ENCODE measurements around the gene ATP6V1F. TPM values are rescaled to one million over a fixed set of nuclear protein-coding genes. Genes with fewer than 3 reads are reported as not detected.

The ATP6V1F gene
- total and polyA plus RNA-seq, 2 donors (not counting 1 experiment from before 2014, with no cell fraction given) = 124 to 167 TPM

DNA sequence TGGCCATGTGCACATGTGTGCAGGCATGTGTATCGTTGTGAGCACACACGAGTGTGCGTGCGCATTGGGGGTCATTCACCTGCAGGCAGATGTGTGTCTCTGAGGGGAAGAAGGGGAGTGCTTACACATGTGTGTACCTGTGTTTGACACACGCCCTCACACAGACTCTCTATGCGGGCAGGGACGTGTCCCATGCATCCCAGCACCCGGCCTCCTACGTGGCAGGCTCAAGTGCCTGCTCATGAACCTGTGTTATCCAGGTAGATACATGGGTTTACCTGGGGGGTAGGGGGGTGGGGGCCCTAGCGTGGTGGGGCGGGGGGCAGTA, 29.2 kb downstream of the ATP6V1F start:
- Histone ChIP-seq H3K4me2 (ENCODE audit: extremely low read depth, insufficient read depth, low read length) (no peak overlapping the region), H2AFZ (ENCODE audit: low read length) (no peak overlapping the region)
- no peak for DNase-seq (ENCODE audit: low read depth in 2 of 2)

DNA sequence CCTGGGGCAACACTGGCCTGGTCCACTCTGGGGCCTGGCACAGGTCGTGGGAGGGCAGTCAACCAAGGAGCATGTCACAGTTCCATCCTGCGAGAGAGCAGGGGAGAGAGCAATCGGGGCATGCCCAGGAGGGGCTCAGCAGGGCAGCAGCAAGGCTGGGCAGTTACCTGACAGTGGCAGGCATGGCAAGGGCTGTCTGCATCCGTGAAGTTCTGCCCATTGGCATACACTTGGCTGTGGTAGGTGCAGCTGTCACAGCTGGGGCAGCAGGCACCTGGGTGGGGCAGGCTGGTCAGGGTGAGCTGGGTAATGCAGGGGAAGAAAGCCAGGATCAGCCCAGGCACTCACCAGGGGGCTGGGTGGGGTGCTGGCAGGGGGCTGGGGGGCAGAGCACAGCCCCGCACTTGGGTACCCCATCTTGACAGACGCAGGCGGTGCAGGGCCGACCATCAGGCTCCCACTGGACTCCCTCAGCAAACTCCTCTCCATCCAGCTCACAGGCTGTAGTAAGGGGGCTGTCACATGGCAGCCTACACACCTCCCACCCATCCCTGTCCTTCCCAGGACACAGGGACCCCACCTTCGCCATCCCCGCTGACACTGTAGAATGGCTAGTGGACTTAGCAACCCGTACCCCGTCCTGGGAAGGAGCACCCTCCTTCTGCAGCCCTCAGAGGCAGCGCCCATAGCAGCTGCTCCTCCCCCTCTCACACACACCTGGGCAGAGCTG, 30.0 kb downstream of the ATP6V1F start:
- Histone ChIP-seq H3K4me2 (ENCODE audit: extremely low read depth, insufficient read depth, low read length) (no peak overlapping the region), H3K9me3 (ENCODE audit: control insufficient read depth, insufficient read depth, low read depth, low read length) (no peaks in the 10 kb centered on the region), H2AFZ (ENCODE audit: low read length) (no peak overlapping the region), H3K27me3 (ENCODE audit: control insufficient read depth, insufficient read depth, low read length) (no peaks in the 10 kb centered on the region), H4K20me1 (ENCODE audit: control insufficient read depth, extremely low read depth, insufficient read depth, low read length) (no peaks in the 10 kb centered on the region), H3K4me3 (replicated peaks in 1 of 4; ENCODE audit: control extremely low read depth in 1 of 4, insufficient read depth in 1 of 4, low read depth in 3 of 4, low read length in 4 of 4) (no peak overlapping the region), H3K79me2 (ENCODE audit: control insufficient read depth, insufficient read depth, low read length) (no peaks in the 10 kb centered on the region), H3K27ac (ENCODE audit: insufficient read depth, low read length) (no peak overlapping the region), H3K36me3 (ENCODE audit: control insufficient read depth, insufficient read depth, low read length) (no peaks in the 10 kb centered on the region), H3K9ac (ENCODE audit: insufficient read depth, low read length) (no peak overlapping the region), H3K4me1 (ENCODE audit: control insufficient read depth, extremely low read depth, insufficient read depth, low read length) (no peaks in the 10 kb centered on the region)
- no peak for TF ChIP-seq EZH2 (IDR thresholded peaks at IDR 0.05; ENCODE audit: low read length, missing control alignments)
- TF ChIP-seq, protein P1, sequence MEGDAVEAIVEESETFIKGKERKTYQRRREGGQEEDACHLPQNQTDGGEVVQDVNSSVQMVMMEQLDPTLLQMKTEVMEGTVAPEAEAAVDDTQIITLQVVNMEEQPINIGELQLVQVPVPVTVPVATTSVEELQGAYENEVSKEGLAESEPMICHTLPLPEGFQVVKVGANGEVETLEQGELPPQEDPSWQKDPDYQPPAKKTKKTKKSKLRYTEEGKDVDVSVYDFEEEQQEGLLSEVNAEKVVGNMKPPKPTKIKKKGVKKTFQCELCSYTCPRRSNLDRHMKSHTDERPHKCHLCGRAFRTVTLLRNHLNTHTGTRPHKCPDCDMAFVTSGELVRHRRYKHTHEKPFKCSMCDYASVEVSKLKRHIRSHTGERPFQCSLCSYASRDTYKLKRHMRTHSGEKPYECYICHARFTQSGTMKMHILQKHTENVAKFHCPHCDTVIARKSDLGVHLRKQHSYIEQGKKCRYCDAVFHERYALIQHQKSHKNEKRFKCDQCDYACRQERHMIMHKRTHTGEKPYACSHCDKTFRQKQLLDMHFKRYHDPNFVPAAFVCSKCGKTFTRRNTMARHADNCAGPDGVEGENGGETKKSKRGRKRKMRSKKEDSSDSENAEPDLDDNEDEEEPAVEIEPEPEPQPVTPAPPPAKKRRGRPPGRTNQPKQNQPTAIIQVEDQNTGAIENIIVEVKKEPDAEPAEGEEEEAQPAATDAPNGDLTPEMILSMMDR (conservative IDR thresholded peaks at IDR 0.05 in 1 of 2, IDR thresholded peaks at IDR 0.05 in 1 of 2; ENCODE audit: low read depth in 1 of 2, low read length in 2 of 2) = no peak
- DNase-seq (ENCODE audit: low read depth in 2 of 2) = no peak

More for the DNA sequence above, 29.2 kb downstream of the ATP6V1F start:
- Histone ChIP-seq H4K20me1 (ENCODE audit: control insufficient read depth, extremely low read depth, insufficient read depth, low read length) (no peaks in the 10 kb centered on the region), H3K27ac (ENCODE audit: insufficient read depth, low read length) (no peak overlapping the region), H3K36me3 (ENCODE audit: control insufficient read depth, insufficient read depth, low read length) (no peaks in the 10 kb centered on the region), H3K4me1 (ENCODE audit: control insufficient read depth, extremely low read depth, insufficient read depth, low read length) (no peaks in the 10 kb centered on the region), H3K4me3 (replicated peaks in 1 of 4; ENCODE audit: control extremely low read depth in 1 of 4, insufficient read depth in 1 of 4, low read depth in 3 of 4, low read length in 4 of 4) (no peak overlapping the region), H3K79me2 (ENCODE audit: control insufficient read depth, insufficient read depth, low read length) (no peaks in the 10 kb centered on the region), H3K9ac (ENCODE audit: insufficient read depth, low read length) (no peak overlapping the region), H3K9me3 (ENCODE audit: control insufficient read depth, insufficient read depth, low read depth, low read length) (no peaks in the 10 kb centered on the region), H3K27me3 (ENCODE audit: control insufficient read depth, insufficient read depth, low read length) (no peaks in the 10 kb centered on the region)
- TF ChIP-seq EZH2 (IDR thresholded peaks at IDR 0.05; ENCODE audit: low read length, missing control alignments) = no peak
- TF ChIP-seq, protein P1 (conservative IDR thresholded peaks at IDR 0.05 in 1 of 2, IDR thresholded peaks at IDR 0.05 in 1 of 2; ENCODE audit: low read depth in 1 of 2, low read length in 2 of 2) = no peak

DNA sequence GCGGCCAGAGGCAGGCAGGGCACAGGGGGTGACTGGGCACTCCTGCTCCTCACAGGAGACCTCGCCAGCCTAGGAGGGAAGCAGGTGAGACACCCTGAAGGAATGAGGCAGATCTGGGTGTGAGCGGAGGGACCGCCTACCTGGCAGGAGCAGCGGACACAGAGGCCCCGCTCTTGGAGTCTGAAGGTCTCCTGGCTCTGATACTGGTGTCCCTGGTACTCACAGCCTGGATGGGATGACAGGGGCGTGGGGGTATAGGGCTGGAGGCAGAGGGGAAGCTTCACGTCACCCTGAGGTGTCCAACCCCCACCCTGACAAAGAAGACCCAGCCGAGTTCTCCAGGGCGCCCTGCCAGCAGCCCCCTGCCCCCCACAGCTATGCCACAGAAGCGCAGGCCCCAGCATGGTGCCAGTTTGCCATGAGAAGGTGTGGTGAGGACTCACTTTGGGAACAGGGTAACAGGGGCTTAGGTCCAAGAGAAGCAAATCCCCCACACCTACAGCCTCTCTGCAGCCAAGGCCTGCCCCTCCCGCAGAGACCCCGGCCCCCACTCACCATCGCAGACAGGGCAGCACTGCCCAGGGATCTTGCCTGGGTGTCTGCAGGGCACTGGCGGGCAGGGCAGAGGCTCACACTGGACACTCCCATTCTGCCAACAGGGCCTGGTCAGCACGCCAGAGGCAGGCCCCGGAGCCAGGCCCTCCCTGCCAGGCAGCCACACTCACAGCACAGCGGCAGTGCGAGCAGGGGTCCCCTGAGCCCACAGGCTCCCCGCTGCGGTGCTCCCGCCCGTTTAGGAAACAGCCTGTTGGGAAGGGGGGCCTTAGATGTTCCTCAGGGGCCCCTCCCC, 30.8 kb downstream of the ATP6V1F start:
- H3K9ac ChIP-seq (ENCODE audit: insufficient read depth, low read length) = no peak overlapping the region
- H3K4me3 ChIP-seq (replicated peaks in 1 of 4; ENCODE audit: control extremely low read depth in 1 of 4, insufficient read depth in 1 of 4, low read depth in 3 of 4, low read length in 4 of 4) = no peak overlapping the region
- DNase-seq (ENCODE audit: low read depth in 2 of 2) = no peak
- no peaks in the 10 kb centered on the region for H3K4me1 ChIP-seq (ENCODE audit: control insufficient read depth, extremely low read depth, insufficient read depth, low read length)
- H3K9me3 ChIP-seq (ENCODE audit: control insufficient read depth, insufficient read depth, low read depth, low read length) = no peaks in the 10 kb centered on the region
- TF ChIP-seq EZH2 (IDR thresholded peaks at IDR 0.05; ENCODE audit: low read length, missing control alignments) = no peak
- TF ChIP-seq, protein P1 (conservative IDR thresholded peaks at IDR 0.05 in 1 of 2, IDR thresholded peaks at IDR 0.05 in 1 of 2; ENCODE audit: low read depth in 1 of 2, low read length in 2 of 2) = no peak
- H2AFZ ChIP-seq (ENCODE audit: low read length) = no peak overlapping the region
- H3K79me2 ChIP-seq (ENCODE audit: control insufficient read depth, insufficient read depth, low read length) = no peaks in the 10 kb centered on the region
- no peaks in the 10 kb centered on the region for H3K27me3 ChIP-seq (ENCODE audit: control insufficient read depth, insufficient read depth, low read length)
- H3K4me2 ChIP-seq (ENCODE audit: extremely low read depth, insufficient read depth, low read length) = no peak overlapping the region
- H4K20me1 ChIP-seq (ENCODE audit: control insufficient read depth, extremely low read depth, insufficient read depth, low read length) = no peaks in the 10 kb centered on the region
- H3K27ac ChIP-seq (ENCODE audit: insufficient read depth, low read length) = no peak overlapping the region
- H3K36me3 ChIP-seq (ENCODE audit: control insufficient read depth, insufficient read depth, low read length) = no peaks in the 10 kb centered on the region
